ENCODE results near the gene CTNS.

Gene CTNS

DNA sequence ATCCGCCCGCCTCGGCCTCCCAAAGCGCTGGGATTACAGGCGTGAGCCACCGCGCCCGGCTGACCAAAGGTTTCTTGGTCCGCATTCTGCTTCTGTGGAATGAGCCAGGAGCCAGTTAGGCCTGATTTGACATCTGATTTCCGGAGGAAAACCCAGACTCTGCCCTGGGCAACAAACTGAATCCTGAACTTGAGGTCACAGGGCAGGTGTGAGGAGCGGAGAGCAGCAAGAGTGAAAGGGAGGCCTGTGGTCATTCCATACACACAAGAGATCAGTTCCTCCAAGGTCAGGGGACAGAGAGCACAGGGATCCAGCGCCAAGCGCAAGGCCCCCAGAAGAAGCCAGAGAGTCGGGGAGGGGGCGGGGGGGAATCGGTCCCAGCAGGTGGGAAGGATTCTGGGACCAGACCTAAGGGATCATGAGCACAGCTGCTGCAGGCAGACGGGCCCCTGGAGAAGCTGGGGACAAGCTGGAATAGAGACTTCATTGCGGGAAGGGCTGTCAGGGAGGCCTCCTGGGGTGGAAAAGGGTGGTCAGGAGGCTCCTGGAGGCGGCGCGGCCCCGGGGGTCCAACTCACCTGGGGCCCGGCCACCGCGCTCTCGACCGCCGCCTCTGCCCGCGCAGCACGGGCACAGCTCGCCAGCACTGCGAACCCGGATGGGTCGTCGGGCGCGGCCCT is 946 bp upstream of the CTNS start:
- no peak for DNase-seq (ENCODE audit: extremely low read depth, low read depth)
- H3K4me3 ChIP-seq (replicated peaks; ENCODE audit: low read depth, low read length) = peak overlapping the region; percentile 85
- TF ChIP-seq, protein P1, sequence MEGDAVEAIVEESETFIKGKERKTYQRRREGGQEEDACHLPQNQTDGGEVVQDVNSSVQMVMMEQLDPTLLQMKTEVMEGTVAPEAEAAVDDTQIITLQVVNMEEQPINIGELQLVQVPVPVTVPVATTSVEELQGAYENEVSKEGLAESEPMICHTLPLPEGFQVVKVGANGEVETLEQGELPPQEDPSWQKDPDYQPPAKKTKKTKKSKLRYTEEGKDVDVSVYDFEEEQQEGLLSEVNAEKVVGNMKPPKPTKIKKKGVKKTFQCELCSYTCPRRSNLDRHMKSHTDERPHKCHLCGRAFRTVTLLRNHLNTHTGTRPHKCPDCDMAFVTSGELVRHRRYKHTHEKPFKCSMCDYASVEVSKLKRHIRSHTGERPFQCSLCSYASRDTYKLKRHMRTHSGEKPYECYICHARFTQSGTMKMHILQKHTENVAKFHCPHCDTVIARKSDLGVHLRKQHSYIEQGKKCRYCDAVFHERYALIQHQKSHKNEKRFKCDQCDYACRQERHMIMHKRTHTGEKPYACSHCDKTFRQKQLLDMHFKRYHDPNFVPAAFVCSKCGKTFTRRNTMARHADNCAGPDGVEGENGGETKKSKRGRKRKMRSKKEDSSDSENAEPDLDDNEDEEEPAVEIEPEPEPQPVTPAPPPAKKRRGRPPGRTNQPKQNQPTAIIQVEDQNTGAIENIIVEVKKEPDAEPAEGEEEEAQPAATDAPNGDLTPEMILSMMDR (IDR thresholded peaks at IDR 0.05; ENCODE audit: low read depth, low read length, missing control alignments) = no peak

DNA sequence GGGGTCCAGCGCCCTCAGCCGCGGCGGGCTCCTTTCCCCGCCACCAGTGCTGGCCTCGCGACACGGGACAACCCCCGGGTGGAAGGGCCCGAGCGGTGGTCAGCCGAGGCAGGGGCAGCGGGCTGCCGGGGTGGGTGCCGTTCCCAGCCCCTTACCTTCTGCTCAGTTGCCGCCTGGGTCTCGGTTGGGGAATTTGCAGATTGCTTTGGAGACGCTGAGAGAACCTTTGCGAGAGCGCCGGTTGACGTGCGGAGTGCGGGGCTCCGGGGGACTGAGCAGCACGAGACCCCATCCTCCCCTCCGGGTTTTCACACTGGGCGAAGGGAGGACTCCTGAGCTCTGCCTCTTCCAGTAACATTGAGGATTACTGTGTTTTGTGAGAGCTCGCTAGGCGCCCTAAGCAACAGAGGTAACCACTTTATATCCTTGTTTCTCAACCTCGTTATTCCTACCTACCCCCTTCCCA is 381 bp downstream of the CTNS start:
- H3K4me3 ChIP-seq (replicated peaks; ENCODE audit: low read depth, low read length) = peak overlapping the region; percentile 85
- DNase-seq (ENCODE audit: extremely low read depth, low read depth) = no peak
- TF ChIP-seq, protein P1 (IDR thresholded peaks at IDR 0.05; ENCODE audit: low read depth, low read length, missing control alignments) = no peak

DNA sequence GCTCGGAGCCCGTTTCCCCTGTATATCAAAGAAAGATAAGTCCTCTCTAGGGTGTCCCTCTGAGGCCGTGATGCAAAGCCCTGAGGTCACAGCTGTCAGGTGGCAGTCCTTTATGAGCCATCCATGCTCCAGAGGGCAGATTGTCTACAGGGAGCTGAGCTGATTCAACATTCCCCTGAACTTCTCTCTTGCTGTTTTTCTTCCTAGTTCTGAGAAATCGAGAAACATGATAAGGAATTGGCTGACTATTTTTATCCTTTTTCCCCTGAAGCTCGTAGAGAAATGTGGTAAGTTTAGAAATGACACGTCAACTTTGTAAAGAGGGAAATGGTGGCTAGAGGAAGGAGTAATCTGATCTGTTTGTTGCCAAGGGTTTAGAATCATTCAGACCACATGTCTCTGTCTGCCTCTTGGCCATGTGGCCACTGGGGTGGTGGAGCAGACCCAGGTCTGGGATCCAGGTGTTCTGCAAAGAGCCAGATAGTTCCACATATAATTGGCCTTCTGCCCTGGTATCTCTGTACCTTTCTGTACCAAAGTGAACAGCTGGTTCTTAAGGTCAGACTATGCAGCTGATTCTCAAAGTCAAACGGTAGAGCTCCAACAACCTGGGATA is 3.5 kb downstream of the CTNS start:
- no peak overlapping the region for H3K4me3 ChIP-seq (replicated peaks; ENCODE audit: low read depth, low read length)
- peak; percentile 56 for DNase-seq (ENCODE audit: extremely low read depth, low read depth)
- TF ChIP-seq, protein P1 (IDR thresholded peaks at IDR 0.05; ENCODE audit: low read depth, low read length, missing control alignments) = no peak

DNA sequence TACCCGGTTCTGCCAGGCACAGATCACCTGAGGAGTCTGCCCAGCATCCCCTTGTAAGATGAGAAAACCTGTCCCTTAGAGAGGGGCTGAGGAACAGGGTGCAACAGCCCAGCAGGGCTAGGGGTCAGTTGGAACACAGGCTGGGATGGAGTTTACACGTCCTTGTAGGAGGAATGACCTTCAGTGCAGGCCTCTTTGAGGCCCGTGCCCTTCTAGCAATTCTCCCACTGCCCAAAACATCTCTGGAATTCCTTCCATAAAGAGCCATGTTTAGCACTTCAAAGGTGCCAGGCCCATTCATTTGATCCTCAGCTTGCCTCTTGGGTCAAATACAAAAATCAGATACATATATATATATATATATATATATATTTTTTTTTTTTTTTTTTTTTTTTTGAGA is 4.5 kb downstream of the CTNS start:
- DNase-seq (ENCODE audit: extremely low read depth, low read depth) = no peak
- TF ChIP-seq, protein P1 (IDR thresholded peaks at IDR 0.05; ENCODE audit: low read depth, low read length, missing control alignments) = no peak

DNA sequence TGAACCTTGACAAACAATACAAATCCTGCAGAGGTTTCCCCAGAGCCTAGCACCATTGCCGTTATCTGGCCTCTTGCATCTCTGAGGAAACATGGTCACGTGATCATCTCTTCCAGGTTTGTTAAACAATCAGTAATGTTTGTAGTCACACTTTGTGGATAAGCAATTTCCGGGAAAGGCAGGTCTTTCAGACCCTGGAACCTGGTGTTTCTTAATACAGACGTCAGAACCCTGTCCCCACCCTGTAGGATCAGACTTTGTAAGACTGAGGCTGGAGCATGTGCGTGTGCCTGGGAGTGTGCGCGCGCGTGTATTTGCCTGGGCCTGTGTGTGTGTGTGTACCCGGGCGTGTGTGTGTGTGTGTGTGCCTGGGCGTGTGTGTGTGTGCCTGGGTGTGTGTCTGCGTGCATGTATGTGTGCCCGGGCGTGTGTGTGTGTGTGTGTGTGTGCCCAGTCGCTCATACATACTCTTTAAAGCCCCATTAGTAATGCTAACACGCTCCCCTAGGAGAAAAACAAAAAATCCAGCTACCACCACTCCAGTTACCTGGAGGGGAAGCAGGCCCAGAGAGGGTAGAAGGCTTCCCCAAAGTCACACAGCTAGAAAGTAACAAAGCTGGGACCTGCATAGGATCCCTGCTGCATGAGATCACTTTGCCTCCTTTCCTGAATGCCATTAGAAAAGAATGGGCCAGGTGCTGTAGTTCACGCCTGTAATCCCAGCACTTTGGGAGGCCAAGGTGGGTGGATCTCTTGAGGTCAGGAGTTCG is 5.3 kb downstream of the CTNS start:
- H3K4me3 ChIP-seq (replicated peaks; ENCODE audit: low read depth, low read length) = no peak overlapping the region
- TF ChIP-seq, protein P1 (IDR thresholded peaks at IDR 0.05; ENCODE audit: low read depth, low read length, missing control alignments) = no peak
- DNase-seq (ENCODE audit: extremely low read depth, low read depth) = no peak

More for the DNA sequence above, 4.5 kb downstream of the CTNS start:
- H3K4me3 ChIP-seq (replicated peaks; ENCODE audit: low read depth, low read length) = no peak overlapping the region

DNA sequence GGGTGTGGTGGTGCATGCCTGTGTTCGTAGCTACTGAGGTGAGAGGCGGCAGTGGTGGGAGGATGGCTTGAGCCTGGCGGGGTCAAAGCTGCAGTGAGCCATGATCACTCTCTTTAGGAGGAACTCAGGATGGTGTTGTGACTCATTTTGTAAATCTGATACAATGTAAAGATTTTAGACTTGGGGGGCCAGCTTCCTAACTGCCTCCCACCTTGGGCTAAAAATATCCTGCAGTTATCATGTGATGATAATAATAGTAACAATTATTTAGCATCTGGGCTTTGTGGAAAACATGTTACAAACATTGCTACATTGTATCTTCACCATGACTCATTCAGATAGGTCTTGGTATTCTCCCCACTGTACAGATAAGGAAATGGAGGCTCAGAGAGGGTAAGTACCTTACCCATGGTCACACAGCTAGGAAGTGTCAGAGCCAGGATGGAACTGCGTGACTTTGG is 7.4 kb downstream of the CTNS start:
- TF ChIP-seq, protein P1 (IDR thresholded peaks at IDR 0.05; ENCODE audit: low read depth, low read length, missing control alignments) = no peak
- no peak for DNase-seq (ENCODE audit: extremely low read depth, low read depth)
- H3K4me3 ChIP-seq (replicated peaks; ENCODE audit: low read depth, low read length) = no peak overlapping the region
